Astrocyte (in vitro differentiated cells and primary cell): Measurements from ENCODE around the gene C5orf15.

Experiments
- EZH2 ChIP-seq: IDR thresholded peaks from 2 replicates; pipeline ENCODE4 v1.6.1; 2012; ENCODE audit warnings: mild to moderate bottlenecking, low read length, inconsistent platforms; ENCODE audit not compliant: insufficient read depth
- TF ChIP-seq, protein P1 (sequence below): IDR thresholded peaks from 2 replicates; pipeline ENCODE4 v1.5.1; 2011; ENCODE audit warnings: low read depth, mild to moderate bottlenecking, inconsistent platforms, low read length, moderate library complexity; ENCODE audit not compliant: insufficient read depth

DNA sequence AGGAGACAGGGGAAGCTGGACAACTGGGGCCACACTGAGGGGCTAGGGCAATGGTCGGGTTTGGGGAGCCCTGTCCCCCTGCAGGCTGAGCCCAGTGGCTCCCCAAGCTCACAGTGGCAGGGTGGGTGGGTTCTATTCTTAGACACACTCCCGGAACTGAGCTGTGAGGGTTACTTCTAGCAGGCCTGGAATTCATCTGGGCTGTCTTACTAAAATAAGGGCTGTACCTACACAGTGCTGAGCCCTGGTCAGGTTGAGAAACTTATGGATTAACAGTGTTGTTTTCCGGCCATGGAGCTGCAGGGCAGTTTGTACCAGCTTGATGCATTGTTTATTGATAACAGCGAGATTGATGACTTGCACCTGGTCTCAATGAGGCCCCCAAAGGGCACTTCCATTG, 58.8 kb downstream of the C5orf15 start:
- TF ChIP-seq, protein P1, sequence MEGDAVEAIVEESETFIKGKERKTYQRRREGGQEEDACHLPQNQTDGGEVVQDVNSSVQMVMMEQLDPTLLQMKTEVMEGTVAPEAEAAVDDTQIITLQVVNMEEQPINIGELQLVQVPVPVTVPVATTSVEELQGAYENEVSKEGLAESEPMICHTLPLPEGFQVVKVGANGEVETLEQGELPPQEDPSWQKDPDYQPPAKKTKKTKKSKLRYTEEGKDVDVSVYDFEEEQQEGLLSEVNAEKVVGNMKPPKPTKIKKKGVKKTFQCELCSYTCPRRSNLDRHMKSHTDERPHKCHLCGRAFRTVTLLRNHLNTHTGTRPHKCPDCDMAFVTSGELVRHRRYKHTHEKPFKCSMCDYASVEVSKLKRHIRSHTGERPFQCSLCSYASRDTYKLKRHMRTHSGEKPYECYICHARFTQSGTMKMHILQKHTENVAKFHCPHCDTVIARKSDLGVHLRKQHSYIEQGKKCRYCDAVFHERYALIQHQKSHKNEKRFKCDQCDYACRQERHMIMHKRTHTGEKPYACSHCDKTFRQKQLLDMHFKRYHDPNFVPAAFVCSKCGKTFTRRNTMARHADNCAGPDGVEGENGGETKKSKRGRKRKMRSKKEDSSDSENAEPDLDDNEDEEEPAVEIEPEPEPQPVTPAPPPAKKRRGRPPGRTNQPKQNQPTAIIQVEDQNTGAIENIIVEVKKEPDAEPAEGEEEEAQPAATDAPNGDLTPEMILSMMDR = no peak
- TF ChIP-seq EZH2 = no peak
